Muscle layer of duodenum (tissue), 2 donors: ENCODE measurements around the gene UMAD1.

ENCODE experiments used
- H3K27ac ChIP-seq: one replicate; pipeline ENCODE4 v1.7.0; 2013; ENCODE audit warnings: mild to moderate bottlenecking, low read length
- H3K27me3 ChIP-seq: one replicate; pipeline ENCODE4 v1.7.0; 2013; ENCODE audit warnings: low read depth, mild to moderate bottlenecking, control low read depth, low read length
- H3K36me3 ChIP-seq, 2 donors: one replicate each; pipeline ENCODE4 v1.7.0; 2013; ENCODE audit warnings: low read length in 2 of 2, control low read depth in 1 of 2, mild to moderate bottlenecking in 1 of 2; ENCODE audit not compliant: insufficient read depth in 2 of 2, control insufficient read depth in 1 of 2
- H3K4me1 ChIP-seq, 2 donors: one replicate each; pipeline ENCODE4 v1.7.0; 2013; ENCODE audit warnings: low read length in 2 of 2, mild to moderate bottlenecking in 2 of 2, control low read depth in 1 of 2, moderate library complexity in 1 of 2; ENCODE audit not compliant: insufficient read depth in 2 of 2, control insufficient read depth in 1 of 2
- H3K4me3 ChIP-seq, 2 donors: one replicate each; pipeline ENCODE4 v1.7.0; 2013; ENCODE audit warnings: low read length in 2 of 2, low read depth in 1 of 2, mild to moderate bottlenecking in 1 of 2
- H3K9me3 ChIP-seq, 2 donors: one replicate each; pipeline ENCODE4 v1.7.0; 2013; ENCODE audit warnings: low read length in 2 of 2, control low read depth in 1 of 2, mild to moderate bottlenecking in 1 of 2; ENCODE audit not compliant: control insufficient read depth in 1 of 2
- donor health status: healthy.

Gene UMAD1

DNA sequence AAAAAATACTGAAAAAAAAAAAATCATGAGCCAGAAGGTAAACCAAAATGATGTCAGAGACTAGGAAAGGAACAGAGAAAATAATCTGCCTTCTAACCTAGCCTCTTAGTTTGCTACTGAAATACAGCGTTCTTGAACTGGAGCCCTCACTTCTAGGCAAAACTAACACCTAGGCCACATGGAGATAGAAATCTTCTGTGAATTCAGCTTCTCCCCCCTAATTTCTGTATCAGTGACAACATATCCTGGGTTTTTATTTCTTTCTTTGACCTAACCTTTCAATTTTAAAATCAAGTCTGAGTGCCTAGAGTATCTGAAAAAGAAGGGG, 228.0 kb downstream of the UMAD1 start:
- Histone ChIP-seq H3K4me1 (no peaks in the 10 kb centered on the region), H3K27ac (peak overlapping the region; percentile 31), H3K27me3 (no peaks in the 10 kb centered on the region), H3K9me3 (no peaks in the 10 kb centered on the region), H3K4me3 (no peak overlapping the region), H3K36me3 (no peaks in the 10 kb centered on the region)

DNA sequence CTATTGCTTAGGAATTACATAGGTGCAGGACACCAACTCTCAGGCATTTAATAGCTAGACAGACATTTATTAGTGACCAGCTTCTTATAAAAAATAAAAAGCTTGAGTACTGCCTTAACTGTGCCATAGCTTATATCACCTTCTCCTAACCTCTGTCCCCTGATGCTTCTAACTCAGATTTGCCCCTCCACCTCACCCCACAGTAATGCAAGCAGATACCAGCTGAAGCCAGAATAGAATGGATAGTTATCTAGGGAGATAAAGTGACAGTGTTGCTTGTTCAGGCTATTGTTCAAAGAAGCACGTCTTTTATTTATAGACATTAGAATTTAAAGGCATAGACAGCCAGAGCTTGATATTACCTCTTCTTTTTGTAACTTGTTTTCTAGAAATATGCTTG, 228.5 kb downstream of the UMAD1 start:
- Histone ChIP-seq H3K4me3 (no peak overlapping the region), H3K36me3 (no peaks in the 10 kb centered on the region), H3K4me1 (no peaks in the 10 kb centered on the region), H3K27ac (peak overlapping the region; percentile 31), H3K27me3 (no peaks in the 10 kb centered on the region), H3K9me3 (no peaks in the 10 kb centered on the region)

DNA sequence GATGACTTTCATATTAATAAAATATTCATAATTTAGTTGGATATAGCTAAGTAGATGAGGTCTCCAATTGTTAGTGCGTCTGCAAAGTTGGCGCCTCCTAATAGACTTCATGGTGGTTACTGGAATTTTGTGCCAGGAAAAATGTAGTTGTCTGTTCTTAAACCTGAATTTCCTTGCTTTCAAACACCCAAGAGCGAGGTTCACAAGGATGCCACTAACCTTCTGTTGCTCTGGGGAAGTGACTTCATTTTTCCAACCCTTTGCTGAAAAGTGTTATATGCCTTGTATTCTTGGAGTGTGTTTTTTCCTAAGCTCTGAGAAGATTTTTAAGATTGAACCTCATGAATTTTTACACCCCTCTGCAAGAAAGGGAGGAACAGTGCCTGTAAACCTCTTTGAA, 229.1 kb downstream of the UMAD1 start:
- Histone ChIP-seq H3K4me3 (no peak overlapping the region), H3K36me3 (no peaks in the 10 kb centered on the region), H3K9me3 (no peaks in the 10 kb centered on the region), H3K27ac (no peak overlapping the region), H3K27me3 (no peaks in the 10 kb centered on the region), H3K4me1 (no peaks in the 10 kb centered on the region)

DNA sequence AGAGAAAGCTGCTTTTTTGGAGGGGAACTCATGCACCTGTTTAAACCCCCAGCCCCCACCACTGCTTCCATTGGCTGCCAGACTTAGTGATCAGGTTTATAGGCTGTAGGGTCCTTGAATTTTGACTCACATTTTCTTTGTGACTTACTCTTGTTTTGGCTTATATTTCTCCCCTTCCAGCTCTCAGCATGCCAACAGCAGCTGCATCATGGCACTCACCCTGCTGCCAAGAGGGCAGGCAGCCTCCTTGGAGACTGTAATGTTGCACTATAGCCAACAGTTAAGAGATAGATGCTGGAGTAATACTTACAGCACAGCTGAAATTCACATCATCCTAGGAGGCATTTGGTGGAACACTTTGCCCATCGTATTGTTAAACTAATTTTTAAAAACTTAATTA, 230.0 kb downstream of the UMAD1 start:
- no peaks in the 10 kb centered on the region for H3K36me3 ChIP-seq
- H3K27ac ChIP-seq: no peak overlapping the region
- H3K9me3 ChIP-seq: no peaks in the 10 kb centered on the region
- H3K4me1 ChIP-seq: no peaks in the 10 kb centered on the region
- no peaks in the 10 kb centered on the region for H3K27me3 ChIP-seq
- no peak overlapping the region for H3K4me3 ChIP-seq

DNA sequence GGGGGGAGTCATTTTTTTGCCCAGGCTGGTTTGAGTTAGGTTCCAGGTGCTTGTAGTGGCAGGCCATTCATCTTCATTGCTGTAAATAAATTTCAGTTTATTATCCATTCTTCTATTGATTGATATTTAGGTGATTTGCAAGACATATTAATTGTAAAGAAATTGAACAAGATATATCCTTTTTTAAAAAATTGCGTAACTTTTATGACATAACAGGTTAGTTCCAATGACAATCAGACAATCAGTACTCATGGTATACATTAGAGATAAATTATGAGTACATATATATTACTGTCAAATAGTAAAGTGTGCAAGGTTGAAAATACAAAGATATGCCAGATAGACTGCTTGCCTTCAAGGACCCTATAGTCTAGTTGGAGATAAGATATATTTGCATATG, 235.9 kb downstream of the UMAD1 start:
- Histone ChIP-seq H3K27me3 (no peaks in the 10 kb centered on the region), H3K4me1 (no peaks in the 10 kb centered on the region), H3K9me3 (no peaks in the 10 kb centered on the region), H3K36me3 (no peaks in the 10 kb centered on the region), H3K4me3 (no peak overlapping the region), H3K27ac (no peak overlapping the region)

DNA sequence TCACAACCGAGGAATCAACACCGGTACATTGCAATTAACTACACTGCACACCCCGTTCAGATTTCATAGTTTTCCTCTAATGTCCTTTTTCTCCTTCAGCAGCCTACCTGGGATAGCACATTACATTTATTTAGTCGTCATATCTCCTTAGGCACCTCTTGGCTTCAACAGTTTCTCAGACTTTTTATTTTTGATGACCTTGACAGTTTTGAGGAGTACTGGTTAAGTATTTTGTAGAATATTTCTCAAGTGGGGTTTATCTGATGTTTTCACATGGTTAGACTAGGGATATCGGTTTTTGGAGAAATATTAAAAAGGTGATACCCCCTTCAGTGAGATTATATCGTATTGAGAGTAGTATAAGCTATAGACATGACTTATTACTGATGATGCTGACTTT, 241.0 kb downstream of the UMAD1 start:
- Histone ChIP-seq H3K27me3 (no peaks in the 10 kb centered on the region), H3K4me1 (no peaks in the 10 kb centered on the region), H3K27ac (no peak overlapping the region), H3K36me3 (no peaks in the 10 kb centered on the region), H3K4me3 (no peak overlapping the region), H3K9me3 (no peaks in the 10 kb centered on the region)

DNA sequence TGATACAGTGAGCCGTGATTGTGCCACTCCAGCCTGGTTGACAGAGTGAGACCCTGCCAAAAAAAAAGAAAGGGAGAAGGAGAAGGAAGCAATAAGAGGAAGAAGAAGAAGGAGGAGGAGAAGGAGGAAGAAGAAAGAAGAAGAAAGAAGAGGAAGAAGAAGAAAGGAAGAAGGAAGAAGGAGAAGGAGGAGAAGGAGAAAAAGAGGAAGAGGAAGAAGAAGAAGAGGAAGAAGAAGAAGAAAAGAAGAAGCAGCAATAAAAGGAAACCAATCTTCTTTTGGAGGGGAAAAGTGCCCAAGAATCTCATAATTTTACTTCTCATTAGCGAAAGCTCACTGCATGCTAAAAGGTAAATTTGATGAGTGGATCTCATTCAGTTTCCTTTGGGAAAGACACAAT, 242.3 kb downstream of the UMAD1 start:
- no peak overlapping the region for H3K27ac ChIP-seq
- no peak overlapping the region for H3K4me3 ChIP-seq
- H3K27me3 ChIP-seq: no peaks in the 10 kb centered on the region
- H3K36me3 ChIP-seq: no peaks in the 10 kb centered on the region
- no peaks in the 10 kb centered on the region for H3K4me1 ChIP-seq
- no peaks in the 10 kb centered on the region for H3K9me3 ChIP-seq

DNA sequence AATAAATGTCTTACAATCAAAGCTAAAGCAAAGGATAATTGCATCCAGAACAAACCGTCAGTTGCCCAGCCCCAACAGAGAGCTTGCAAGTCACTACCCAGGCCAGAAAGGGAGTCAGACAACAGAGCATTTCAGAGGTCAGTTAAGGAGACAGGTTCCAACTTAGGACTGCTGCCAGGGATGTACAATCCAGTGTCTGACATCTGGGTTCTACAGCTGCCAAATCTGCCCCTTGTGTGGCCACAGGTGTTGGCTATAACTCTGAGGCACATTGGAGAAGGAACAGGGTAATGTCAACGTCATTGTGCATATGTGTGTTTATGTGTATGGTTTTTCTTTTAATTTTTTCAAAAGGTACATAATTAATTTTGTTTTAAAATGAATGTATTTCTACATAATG, 242.8 kb downstream of the UMAD1 start:
- Histone ChIP-seq H3K9me3 (no peaks in the 10 kb centered on the region), H3K36me3 (no peaks in the 10 kb centered on the region), H3K27me3 (no peaks in the 10 kb centered on the region), H3K4me3 (no peak overlapping the region), H3K4me1 (no peaks in the 10 kb centered on the region), H3K27ac (no peak overlapping the region)

DNA sequence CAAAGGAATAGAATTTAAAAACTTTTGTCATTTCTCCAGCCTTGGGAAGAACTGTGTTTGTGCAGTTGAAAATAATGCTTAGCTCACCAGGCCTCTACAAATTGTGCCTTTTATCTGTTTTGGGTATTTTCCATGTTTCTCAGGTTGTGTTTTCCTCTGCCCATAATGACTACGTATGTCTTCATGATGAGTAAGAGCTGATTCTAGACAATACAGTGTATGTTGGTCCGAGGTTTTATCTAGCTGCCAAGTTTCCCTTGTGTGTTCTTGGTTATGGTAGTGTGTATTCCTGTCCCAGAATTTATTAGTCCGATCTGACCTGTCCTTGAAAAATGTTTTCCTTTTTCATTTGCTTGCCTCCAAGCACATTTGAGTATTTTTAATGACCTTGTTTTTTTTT, 244.3 kb downstream of the UMAD1 start:
- Histone ChIP-seq H3K9me3 (no peaks in the 10 kb centered on the region), H3K36me3 (no peaks in the 10 kb centered on the region), H3K4me1 (no peaks in the 10 kb centered on the region), H3K27me3 (no peaks in the 10 kb centered on the region), H3K27ac (no peak overlapping the region), H3K4me3 (no peak overlapping the region)

DNA sequence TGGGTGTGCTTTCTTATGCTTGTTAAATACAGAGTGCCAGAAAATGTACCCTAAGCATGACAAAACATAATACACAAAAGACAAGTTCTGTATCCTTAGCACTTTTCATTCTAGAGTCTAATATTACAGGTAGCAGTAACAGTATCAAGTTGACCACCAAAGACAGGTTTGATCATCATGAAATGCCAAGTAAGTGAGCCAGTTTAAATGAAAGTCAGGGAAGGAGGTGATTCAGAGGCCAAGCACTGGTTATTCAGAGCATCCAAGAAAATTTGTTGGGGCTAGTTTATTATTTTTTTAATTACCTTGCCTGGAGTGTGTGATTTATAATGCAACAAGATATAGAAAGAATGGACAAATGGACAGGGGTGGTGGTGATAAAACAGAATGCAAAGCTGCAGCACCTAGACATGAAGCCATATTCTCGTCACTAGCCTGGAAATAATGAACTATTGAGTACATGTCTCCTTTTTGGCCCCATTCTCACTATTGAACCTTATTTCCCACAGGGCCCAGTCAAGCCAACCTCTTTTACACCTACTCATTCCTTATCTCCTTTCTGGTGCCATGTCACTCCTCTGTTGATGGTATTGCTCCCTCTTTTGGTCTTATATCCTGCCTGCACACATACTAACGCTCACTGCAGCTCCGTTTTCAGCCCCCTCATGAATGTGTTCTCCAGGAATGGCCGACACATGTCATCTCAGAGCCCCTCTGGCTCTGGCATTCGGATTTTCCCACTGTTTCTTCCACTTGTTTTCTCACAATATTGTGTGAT, 249.4 kb downstream of the UMAD1 start:
- Histone ChIP-seq H3K27me3 (no peaks in the 10 kb centered on the region), H3K27ac (no peak overlapping the region), H3K36me3 (no peaks in the 10 kb centered on the region), H3K4me3 (no peak overlapping the region), H3K9me3 (no peaks in the 10 kb centered on the region), H3K4me1 (no peaks in the 10 kb centered on the region)

DNA sequence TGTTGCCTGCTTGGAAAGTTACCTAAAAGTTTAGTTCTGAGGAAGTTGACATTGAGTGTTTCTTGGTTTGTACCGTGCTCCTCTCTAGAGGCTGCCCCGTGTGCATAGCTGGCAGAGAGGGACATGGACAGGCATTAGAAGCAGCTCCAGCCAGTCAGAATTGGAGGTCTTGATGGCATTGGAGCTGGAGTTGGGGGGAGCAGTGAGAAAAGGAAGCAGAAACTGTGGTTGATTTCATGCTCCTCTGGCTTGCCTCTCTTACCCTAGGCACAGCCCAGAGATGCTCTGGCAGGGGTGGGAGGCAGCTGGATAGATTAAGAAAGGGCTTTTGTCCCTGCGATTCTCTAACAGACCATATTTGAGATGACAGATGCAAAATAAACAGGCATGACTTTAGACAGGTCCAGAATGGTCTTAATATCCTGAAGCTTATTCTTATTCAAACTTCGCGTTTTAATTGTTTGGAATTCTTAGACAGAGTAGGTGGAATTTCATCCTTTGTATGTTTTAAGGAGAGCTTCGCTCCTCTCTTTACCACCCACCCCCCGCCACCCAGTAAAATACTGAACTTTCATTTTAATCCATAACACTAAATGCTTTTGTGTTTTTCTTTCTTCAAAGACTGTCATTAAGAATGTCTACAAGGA, 254.6 kb downstream of the UMAD1 start:
- Histone ChIP-seq H3K27ac (no peak overlapping the region), H3K4me1 (no peaks in the 10 kb centered on the region)

DNA sequence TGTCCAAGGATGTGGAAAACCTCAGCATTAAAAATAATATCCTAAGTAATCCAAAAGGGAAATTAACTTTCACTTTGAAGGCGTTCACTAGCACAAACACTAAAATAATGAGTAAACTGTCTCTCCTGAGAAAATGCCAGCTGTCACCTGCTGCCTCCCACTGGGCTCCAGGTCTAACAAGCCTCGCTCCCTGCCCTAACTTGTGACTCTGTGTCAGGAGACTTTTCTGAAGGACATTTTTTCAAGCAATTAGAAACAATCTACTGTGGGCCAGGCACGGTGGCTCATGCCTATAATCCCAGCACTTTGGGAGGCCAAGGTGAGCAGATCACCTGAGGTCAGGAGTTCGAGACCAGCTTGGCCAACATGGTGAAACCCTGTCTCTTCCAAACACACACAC, 255.2 kb downstream of the UMAD1 start:
- Histone ChIP-seq H3K27ac (no peak overlapping the region), H3K4me1 (no peaks in the 10 kb centered on the region), H3K4me3 (no peak overlapping the region), H3K27me3 (no peaks in the 10 kb centered on the region), H3K9me3 (no peaks in the 10 kb centered on the region), H3K36me3 (no peaks in the 10 kb centered on the region)

More for the DNA sequence above, 254.6 kb downstream of the UMAD1 start:
- Histone ChIP-seq H3K4me3 (no peak overlapping the region), H3K36me3 (no peaks in the 10 kb centered on the region), H3K27me3 (no peaks in the 10 kb centered on the region), H3K9me3 (no peaks in the 10 kb centered on the region)
